ENCODE measurements around the gene SDE2. TPM values are rescaled to one million over a fixed set of nuclear protein-coding genes. Genes with fewer than 3 reads are reported as not detected.
"Not testable (repeated sequence)": the region's sequence is repeated elsewhere in the genome, so short reads cannot be mapped to it uniquely, and the experiment has no call there.

Gene SDE2
- total RNA-seq, 6 experiments from 2014 or later = 16.1 to 18.1 (median 16.5) TPM

- Mint-ChIP-seq H3K4me3 (no peak overlapping the region), H3K4me1 (ENCODE audit: low read depth) (peaks cover 4% of the 10 kb centered on the region; the same call in 1 of the 2 replicates), H3K27me3 (ENCODE audit: insufficient read depth) (0 out of 2 replicates have a peak, but pooled peaks cover 2% of the 10 kb centered on the region), H3K9me3 (no peaks in the 10 kb centered on the region; the same call in 1 of the 2 replicates), H3K27ac (no peak overlapping the region), H3K36me3 (ENCODE audit: low read depth) (no peaks in the 10 kb centered on the region; the same call in 1 of the 2 replicates)
- no peak for DNase-seq
- TF ChIP-seq CTCF (IDR thresholded peaks at IDR 0.05) = no peak
Measured at GRCh38 chr1:225973158-225973557, 26.0 kb downstream of the SDE2 start.

- H3K4me1 Mint-ChIP-seq (ENCODE audit: low read depth) = peaks cover 4% of the 10 kb centered on the region; the same call in 1 of the 2 replicates
- DNase-seq = no peak
- H3K4me3 Mint-ChIP-seq = no peak overlapping the region; the same call in 1 of the 2 replicates
- H3K9me3 Mint-ChIP-seq = no peaks in the 10 kb centered on the region; the same call in 1 of the 2 replicates
- no peaks in the 10 kb centered on the region; the same call in 1 of the 2 replicates for H3K36me3 Mint-ChIP-seq (ENCODE audit: low read depth)
- H3K27me3 Mint-ChIP-seq (ENCODE audit: insufficient read depth) = 0 out of 2 replicates have a peak, but pooled peaks cover 2% of the 10 kb centered on the region
- TF ChIP-seq CTCF (IDR thresholded peaks at IDR 0.05) = no peak
- H3K27ac Mint-ChIP-seq = no peak overlapping the region
Measured at GRCh38 chr1:225972344-225973152, 26.6 kb downstream of the SDE2 start.

GRCh38 chr1:225970592-225971157 lies 28.5 kb downstream of the SDE2 start:
- H3K4me1 Mint-ChIP-seq (ENCODE audit: low read depth); H3K9me3 Mint-ChIP-seq; H3K36me3 Mint-ChIP-seq (ENCODE audit: low read depth); H3K4me3 Mint-ChIP-seq; H3K27ac Mint-ChIP-seq; DNase-seq; H3K27me3 Mint-ChIP-seq (ENCODE audit: insufficient read depth): not testable (repeated sequence)

- not testable (repeated sequence) for H3K4me1 Mint-ChIP-seq (ENCODE audit: low read depth); DNase-seq; H3K27ac Mint-ChIP-seq; H3K27me3 Mint-ChIP-seq (ENCODE audit: insufficient read depth); H3K4me3 Mint-ChIP-seq; H3K36me3 Mint-ChIP-seq (ENCODE audit: low read depth); H3K9me3 Mint-ChIP-seq
Measured at GRCh38 chr1:225969751-225970150, 29.4 kb downstream of the SDE2 start.

- no peak overlapping the region for H3K4me3 Mint-ChIP-seq
Measured at GRCh38 chr1:225965231-225965630, 33.9 kb downstream of the SDE2 start.

More at GRCh38 chr1:225965231-225965630, 33.9 kb downstream of the SDE2 start:
- H3K27me3 Mint-ChIP-seq (ENCODE audit: insufficient read depth) = peaks cover 5% of the 10 kb centered on the region
- no peaks in the 10 kb centered on the region for H3K36me3 Mint-ChIP-seq (ENCODE audit: low read depth)
- H3K9me3 Mint-ChIP-seq = no peaks in the 10 kb centered on the region
- no peak for DNase-seq
- no peaks in the 10 kb centered on the region for H3K4me1 Mint-ChIP-seq (ENCODE audit: low read depth)
- TF ChIP-seq CTCF (IDR thresholded peaks at IDR 0.05) = no peak
- no peak overlapping the region for H3K27ac Mint-ChIP-seq
